Fibroblast of mammary gland (primary cell): Measurements from ENCODE around the gene LYRM4.

Source experiments
- DNase-seq: peaks from one replicate; pipeline ENCODE4 v3.0.0-alpha.2; 2010; ENCODE audit warnings: low read depth
- H3K4me3 ChIP-seq: 2 replicates; pipeline ENCODE4 v1.5.1; 2011; ENCODE audit warnings: low read depth, mild to moderate bottlenecking, low read length, moderate library complexity; ENCODE audit not compliant: control insufficient read depth
- CTCF ChIP-seq: conservative IDR thresholded peaks from 2 replicates; pipeline ENCODE4 v1.5.1; 2011; ENCODE audit warnings: low read depth, low read length, inconsistent platforms; ENCODE audit not compliant: control insufficient read depth, insufficient read depth

The LYRM4 gene

DNA sequence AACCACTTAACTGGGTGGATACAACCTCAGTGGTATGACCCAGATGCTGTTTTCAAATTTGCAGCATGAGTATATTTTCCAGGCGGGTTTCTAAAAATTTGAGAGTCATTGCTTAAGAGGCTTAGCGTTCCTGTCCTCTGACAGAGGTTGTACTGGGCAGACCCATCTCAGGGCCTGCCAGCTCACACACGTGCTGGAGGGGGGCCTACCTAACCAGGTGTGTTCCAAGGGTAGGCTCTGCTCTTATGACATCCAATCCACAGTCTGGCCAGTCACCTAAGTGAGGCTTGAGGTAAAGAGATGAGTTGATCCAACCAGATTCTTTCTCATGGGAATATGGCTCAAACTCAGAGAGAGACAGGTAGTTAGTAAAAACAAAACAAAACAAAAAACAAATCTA, 1.3 kb downstream of the LYRM4 start:
- no peak for TF ChIP-seq CTCF
- DNase-seq: no peak
- no peak overlapping the region for H3K4me3 ChIP-seq

GRCh38 chr6:5257400-5257799, 3.4 kb downstream of the LYRM4 start:
- TF ChIP-seq CTCF: no peak
- H3K4me3 ChIP-seq: no peak overlapping the region
- no peak for DNase-seq

GRCh38 chr6:5256952-5257351, 3.8 kb downstream of the LYRM4 start:
- no peak for DNase-seq

GRCh38 chr6:5250911-5251310, 9.8 kb downstream of the LYRM4 start:
- no peak overlapping the region for H3K4me3 ChIP-seq
- no peak for DNase-seq
- TF ChIP-seq CTCF: no peak

More at GRCh38 chr6:5256952-5257351, 3.8 kb downstream of the LYRM4 start:
- TF ChIP-seq CTCF: no peak
- no peak overlapping the region for H3K4me3 ChIP-seq

DNA sequence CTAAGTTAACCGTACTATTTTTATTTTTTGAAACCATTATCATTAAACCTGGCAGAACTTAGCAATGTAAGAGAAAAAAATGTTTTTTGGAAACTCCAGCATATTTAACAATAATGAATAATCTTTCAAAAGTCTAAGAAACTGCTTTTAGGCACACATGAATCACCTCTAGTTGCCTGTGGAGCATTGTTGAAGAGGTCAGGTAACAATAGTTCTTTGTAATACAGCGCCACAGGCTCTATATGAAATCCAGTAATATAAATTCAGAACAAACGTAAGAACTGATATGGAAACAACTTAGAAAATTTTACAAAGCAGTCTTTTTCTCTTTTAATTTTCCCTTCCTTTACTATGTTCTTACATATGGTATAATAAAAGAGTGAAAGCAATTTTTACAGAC, 10.3 kb downstream of the LYRM4 start:
- H3K4me3 ChIP-seq: no peak overlapping the region
- no peak for DNase-seq
- no peak for TF ChIP-seq CTCF

- TF ChIP-seq CTCF: no peak
- DNase-seq: peak; percentile 44
- H3K4me3 ChIP-seq: no peak overlapping the region
These were observed 11.2 kb downstream of the LYRM4 start for GRCh38 chr6:5249451-5250122.
